ENCODE data around the gene VPS18. TPM values are rescaled to one million over a fixed set of nuclear protein-coding genes. Genes with fewer than 3 reads are reported as not detected.

VPS18 gene
- total RNA-seq, 1 donor from 2014 or later, result 32.0 TPM

DNA sequence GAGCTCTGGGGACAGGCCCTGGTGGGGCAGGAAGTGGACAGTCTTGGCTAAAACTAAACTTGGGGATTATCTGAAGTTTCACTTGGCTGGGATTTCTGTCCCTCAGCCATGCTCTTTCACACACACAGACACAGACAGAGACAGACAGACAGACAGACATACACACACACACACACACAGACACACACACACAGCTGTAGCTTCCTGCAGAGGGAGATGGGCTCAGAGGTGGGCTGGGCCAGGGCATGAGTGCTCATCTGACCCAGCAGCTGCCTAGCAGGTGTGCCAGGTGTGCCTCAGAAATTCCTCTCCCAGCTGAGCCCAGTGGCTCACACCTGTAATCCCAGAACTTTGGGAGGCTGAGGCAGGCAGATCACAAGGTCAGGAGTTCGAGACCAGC lies 23.5 kb upstream of the VPS18 start:
- no peak for DNase-seq (ENCODE audit: low spot score)

DNA sequence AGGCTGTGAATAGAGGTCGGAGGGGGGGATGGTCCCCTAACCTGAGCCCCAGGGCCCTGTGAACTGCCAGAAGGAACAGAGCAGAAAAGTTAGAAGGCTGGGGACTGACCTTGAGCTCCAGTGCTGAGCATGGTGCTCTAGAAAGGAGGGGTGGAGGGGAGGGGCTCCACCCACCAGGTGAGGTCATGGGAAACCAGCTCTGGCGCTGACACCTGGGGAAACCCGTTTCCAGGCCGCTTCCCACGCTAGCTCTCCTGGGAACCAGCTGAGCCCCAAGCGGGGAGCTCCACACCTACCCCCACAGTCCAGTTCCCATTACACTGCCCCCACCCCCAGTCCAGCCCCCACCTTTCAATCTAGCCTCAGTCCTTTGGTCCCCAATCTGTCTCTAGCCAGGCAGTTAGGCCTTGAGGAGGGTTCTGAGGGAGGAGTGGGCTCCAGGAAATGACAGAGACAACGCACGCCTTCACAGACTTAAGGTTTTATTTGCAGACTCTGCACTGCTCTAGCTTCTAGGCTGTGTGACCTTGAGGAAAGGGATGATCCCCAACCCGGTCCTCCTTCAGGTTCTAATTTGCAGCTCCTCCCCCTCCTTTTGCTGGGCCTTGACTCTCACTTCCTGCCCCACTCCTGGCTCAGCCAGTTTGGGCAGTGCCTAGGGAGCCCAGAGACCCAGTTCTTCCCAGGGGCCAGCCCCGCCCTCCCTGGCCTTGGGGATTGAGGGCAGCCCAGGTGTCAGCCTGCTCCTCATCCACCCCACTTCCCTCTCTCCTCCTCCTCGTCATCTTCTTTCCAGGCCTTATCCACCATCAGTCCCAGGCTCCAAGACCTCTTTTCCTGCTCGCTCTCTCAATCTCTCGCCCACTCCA lies 22.3 kb upstream of the VPS18 start:
- peak; percentile 34 for DNase-seq (ENCODE audit: low spot score)

DNA sequence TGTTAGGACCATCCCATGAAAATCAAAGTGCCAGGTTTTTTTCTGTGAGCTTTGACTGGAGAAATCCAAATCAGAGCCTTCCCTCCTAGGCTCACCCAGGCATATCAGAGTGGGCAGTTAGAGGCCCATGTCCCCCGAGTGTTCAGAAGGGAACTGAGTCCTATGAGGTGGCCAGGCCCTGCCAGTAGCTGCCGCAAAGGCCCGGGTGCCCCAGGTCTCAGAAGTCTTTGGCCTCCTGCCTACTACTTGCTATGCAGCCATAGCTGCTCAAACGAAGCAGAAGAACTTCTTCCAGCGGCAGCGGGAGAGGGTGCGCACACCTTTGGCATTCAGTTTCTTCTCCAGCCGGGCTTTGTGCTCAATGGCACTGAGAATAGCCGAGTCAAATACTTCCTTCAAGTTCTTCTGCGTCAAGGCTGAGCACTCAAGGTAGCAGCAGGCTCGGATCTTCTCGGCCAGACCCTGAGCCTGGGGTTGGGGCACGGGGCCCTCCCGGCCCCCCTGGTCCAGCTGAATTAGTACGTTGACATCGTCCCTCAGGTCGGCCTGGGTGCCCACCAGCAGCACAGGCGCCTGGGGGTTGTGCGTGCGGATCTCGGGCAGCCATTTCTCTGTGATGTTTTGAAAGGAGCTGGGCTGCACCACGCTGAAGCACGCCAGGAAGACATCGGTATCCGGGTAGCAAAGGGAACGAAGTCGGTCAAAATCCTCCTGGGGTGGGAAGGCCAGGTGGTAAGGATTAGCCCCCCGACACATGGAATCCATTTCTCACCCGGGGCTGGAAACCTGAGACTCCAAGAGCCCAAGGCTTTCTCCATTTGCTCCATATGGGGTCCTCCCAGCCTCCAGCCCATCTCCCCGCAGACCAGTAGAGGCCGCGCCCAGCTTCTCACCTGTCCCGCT lies 21.2 kb upstream of the VPS18 start:
- DNase-seq (ENCODE audit: low spot score), result no peak

DNA sequence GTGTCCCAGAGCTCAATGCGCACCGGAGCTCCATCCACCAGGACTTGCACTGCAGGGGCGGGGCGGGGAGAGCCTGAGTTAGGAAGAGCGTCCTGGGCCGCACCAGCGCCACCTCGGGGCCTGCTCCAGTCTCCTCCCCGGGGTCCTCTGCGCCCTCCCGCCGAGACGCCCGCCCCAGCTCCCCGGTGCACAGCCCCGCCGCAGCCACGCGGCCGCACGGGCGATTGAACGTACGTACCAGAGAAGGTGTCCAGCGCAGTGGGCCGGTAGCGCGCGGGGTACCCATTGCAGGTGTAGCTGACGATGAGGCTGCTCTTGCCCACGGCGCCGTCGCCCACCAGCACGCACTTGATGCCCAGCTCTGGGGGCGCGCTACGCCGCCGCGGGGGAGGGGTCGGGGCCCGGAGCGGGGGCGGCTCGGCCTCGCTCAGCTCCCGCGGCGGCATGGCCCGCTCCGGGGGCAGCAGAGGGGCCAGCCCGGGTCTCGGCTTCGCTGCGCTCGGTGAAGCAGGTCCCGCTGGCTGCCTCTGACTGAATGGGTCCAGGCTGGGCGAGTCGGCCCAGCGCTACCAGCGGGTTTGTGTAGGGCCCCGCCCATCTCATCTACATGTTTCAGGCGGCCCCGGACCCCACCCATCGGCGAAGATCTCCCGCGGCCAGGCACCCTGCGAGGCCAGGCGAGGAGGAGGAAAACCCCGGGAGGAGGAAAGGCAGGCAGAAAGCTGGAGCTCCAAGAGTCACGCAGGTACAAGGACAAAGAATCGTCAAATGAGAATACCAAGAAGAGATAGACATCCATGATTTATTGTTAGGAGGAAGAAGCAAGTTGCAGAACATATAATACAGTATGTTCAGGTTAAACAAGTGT lies 20.3 kb upstream of the VPS18 start, which contains the start of gene RHOV:
TSS of gene RHOV (minus strand) at position 541 of the 868 bp plus-strand sequence. CDS start at position 446, 95 bp downstream.
- peak; percentile 46 for DNase-seq (ENCODE audit: low spot score)

DNA sequence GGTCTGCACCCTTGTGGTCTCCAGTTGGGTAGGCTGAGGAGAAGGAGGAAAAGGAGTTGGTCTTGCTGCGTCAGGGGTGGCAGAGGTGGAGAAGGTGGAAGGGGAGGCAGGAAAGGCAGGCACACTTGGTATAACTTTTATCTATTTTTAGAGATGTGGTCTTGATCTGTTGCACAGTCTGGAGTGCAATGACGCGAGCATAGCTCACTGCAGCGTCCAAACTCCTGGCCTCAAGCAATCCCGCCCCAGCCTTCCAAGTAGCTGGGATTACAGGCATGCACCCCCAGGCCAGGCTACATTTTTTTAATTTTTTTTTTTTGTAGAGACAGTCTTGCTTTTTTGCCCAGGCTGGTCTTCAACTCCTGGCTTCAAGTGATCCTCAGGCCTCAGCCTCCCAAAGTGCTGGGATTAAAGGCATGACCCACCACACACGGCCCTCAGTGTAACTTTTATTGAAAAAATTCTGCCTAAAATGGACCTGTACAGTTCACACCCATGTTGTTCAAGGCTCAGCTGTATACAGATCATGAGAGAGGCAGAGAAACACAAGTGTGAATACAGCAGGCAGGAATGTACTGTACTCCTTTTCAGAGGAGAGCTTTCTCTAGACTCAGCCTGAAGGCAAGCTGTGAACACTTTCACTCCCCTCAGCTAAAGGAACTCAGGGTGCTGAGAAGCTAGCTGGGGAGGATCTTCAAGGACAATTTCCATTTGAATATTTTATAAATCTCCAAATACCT lies 18.1 kb upstream of the VPS18 start:
- no peak for DNase-seq (ENCODE audit: low spot score)

DNA sequence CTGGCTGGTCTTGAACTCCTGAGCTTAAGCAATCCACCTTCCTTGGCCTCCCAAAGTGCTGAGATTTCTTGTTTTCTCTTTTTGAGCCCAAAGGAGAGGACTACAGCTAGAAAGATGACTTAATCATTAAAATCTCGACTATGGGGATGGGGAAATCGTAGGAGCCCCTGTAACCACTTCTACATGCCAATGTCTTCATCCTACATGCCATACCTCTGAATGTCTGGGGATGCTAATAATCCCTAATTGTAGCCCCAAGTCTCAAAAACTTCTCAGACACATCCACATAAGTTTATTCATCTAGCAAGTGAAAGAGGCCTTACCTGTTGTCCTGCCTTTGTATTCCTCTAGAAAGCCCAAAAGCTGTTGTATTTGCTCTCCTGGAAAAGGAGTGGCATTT lies 16.6 kb upstream of the VPS18 start:
- no peak for DNase-seq (ENCODE audit: low spot score)

DNA sequence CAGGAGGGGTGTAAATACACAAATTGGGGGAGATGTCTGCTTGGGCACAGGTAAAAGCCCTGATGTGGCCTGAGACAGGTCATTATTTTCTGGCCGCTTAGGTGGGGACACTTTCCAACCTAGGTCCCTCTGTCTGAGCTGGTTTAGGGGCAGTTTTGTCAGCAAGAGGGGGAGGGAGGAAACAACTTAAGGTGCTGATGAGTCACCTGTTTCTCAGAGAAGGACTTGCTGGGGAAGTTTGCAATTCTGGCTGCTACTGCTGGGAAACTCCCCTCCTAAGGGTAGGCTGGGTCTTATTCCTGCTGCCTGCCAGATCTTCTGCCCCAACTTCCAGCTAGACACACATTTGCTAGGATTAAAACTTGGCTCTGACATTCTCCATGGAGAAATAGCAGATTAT lies 15.5 kb upstream of the VPS18 start:
- DNase-seq (ENCODE audit: low spot score), result peak; percentile 38

DNA sequence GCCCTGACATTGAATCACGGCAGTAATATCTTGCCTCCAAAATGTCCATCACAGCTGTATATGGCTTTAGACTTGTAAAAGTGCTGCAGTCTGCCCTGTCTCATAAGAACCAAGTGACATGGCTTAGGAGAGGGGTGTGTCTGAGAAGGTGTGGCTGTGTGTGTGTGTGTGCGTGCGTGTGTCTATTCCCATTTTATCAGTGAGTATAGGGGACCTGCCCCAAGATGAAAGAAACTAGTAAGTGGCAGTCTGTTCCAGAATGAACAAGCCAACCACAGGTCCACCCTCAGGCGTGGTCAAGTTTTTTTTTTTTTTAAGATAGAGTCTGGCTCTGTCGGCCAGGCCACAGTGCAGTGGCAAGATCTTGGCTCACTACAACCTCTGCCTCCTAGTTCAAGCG lies 14.6 kb upstream of the VPS18 start:
- no peak for DNase-seq (ENCODE audit: low spot score)

DNA sequence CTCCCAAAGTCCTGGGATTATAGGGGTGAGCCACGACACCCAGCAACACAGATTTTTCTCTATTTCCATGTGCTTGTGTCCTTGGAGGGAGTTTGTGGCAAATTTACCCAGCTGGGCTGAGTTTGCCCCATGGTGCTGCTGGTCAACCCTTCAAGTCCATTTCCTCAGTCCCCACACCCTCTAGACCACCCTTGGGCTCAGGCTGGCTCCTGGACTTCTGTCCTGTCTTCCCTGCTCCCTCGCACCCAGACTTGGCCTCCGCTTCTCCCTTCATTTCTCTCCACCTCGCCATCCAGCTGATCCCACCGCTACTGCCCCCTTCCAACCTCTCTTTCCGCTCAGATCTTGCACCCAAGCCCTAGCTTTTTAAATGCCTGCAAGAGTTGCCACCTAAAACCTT lies 12.9 kb upstream of the VPS18 start:
- DNase-seq (ENCODE audit: low spot score), result no peak

DNA sequence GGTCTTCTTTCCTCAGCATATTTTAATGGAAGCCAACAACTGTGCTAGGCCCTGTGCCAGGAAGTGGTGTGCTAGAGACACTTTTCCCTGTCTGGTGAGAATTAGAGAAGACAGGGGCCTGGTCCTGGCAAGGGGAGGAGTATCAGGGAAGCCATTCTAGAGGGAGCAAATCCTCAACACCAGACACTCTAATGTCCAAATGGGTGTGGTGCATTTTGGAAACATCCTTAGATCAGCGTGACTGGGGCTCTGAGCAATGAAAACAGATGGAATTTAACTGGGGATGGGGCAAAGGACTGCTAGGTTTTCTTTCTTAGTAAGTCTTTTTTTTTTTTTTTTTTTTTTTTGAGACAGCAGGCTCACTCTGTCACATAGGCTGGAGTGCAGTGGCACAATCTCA lies 7.7 kb upstream of the VPS18 start:
- DNase-seq (ENCODE audit: low spot score), result no peak

DNA sequence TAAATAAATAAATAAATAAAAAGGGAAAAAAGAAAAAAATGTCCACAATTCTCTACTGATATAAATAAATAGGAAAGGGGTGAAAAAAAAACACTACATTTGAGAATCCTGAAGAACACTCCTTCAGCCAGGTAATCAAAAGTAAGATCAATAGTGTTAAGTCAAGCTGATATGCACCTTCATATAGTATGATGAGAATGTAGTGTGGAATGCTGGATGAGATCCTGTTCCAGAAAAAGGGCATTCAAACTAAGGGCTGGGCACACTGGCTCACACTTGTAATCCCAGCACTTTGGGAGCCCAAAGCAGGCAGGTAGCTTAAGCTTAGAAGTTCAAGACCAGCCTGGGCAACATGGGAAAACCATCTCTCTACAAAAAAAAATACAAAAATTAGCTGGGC lies 5.1 kb upstream of the VPS18 start:
- no peak for DNase-seq (ENCODE audit: low spot score)

DNA sequence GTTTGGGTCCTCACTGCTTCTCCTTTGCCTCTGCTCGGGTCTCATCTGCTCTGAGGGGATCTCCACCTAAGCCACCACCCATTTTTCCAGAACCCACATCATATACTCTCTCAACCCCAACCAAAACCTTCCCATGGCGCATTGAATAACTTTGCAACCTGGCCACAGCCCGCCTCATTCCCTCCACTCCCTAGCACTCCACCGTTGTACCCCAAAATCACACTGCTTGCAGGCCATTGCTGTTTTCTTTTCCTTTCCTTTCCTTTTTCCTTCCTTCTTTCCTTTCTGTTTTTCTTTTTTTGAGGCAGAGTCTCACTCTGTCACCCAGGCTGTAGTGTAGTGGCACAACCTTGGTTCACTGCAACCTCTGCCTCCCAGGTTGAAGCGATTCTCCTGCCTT lies 3.1 kb upstream of the VPS18 start:
- no peak for DNase-seq (ENCODE audit: low spot score)

DNA sequence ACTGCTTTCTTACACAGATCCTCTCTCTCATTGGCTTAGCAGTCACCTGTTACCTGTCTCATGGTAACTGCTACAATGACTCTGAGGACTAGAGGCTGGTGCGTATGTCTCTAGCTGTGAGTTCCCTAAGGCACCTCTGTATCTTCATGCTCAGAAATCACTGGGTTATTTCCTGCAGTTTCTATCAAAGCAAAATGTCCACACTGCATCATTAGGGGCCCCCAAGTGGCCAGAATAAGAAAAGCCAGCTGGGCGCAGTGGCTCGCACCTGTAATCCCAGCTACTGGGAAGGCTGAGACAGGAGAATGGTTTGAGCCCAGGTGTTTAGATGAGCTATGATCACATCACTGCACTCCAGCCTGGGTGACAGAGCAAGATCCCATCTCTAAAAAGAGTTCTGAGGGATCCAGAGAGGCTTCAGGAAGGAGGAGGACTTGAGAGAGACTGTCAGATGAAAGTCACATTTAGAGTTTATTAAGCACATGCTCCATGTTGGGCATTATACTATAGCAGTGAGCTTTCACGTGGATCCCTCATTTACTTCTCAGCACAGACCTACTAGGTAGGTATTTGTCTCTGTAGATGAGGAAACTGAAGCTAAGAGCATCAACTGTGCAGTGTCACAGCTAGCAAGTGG lies 2.3 kb upstream of the VPS18 start:
- peak; percentile 63 for DNase-seq (ENCODE audit: low spot score)

DNA sequence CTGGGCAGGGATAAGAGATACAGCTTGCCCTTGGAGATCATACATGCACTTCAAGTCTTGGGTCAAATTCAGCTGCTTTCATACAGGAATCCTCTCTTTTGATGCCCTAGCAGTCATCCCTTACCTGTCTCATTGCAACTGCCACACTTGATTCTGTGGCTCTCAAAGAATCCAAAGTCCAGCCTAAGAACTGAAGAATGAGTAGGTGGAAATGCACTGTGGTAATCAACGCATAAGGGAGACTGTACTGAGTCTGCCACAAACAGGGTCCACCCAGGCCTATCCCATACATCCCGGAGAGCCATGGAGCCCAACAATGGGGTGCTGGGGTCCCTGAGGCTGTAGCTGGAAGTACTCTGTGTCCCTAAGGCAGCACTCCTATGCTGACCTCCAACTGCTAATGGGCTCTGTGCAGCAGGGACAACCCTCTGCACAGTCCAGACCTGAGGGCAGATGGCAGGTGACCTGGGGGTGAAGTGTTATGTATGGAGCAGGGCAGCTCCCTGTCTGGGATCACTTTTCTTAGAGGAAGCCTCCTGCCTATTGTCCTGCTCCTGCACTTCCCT lies 1.7 kb upstream of the VPS18 start:
- DNase-seq (ENCODE audit: low spot score), result no peak

DNA sequence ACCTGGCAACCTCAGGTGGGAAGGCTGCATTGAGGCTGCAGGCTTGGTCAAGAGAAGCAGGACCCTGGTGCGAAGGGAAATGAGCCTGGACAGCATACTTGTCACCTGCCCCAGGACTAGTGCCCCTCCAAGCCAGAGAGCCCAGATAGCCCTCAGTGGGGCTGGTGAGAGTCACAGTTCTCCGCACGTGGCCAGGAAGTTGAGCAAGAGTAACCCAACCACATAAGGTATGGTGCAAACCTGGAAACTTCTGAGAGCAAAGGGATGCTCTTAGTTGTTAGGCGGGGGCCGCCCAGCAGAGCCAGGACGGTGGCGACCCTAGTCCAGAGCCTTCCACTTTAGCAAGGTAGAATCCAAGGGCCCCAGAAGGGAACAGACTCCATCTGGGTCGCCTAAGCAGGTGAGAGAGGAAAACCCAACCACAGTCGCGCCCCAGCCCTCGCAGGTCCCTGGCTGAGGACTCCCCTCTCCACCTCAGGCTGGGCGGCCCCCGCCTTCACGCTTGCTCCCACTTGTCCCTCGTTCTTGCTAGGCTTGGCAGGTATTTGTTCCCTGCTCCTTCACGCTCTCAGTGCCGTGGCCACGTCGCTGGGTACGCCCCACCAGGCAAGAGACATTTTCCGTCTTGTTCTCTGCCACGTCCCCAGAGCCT lies 1.1 kb upstream of the VPS18 start:
- DNase-seq (ENCODE audit: low spot score), result no peak

DNA sequence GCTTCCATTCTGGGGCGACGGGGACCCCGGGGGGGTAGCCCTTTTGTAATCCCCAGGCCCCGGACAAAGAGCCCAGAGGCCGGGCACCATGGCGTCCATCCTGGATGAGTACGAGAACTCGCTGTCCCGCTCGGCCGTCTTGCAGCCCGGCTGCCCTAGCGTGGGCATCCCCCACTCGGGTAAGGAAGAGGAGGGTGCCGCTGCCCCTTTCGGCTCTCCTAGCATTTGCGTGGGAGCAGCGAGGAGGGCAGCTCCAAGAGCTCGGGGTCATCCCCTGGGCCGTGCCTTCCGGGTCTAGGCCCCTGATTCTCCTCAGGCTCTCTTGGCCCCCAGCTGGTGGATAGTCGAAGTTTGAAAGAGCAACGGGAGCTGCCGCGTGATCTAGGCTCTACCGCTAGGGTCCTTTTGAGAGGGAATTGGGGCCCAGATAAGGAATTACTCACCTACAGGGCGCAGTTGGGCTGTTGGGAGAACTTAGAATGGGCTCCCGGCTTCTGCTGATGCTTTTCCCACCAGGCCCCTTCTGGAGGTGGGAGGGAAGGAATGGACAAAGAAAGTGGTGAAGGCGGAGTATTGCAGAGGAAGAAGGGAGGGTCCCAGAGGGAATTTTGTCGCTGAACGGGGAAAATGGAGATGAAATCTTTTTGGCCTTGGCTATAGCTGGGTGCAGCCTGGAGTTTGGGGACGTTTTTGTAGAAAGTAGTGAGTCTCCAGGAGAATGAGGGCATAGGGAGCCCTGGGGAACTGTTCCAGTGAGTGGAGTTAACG lies 615 bp downstream of the VPS18 start:
- DNase-seq (ENCODE audit: low spot score), result peak; percentile 67

DNA sequence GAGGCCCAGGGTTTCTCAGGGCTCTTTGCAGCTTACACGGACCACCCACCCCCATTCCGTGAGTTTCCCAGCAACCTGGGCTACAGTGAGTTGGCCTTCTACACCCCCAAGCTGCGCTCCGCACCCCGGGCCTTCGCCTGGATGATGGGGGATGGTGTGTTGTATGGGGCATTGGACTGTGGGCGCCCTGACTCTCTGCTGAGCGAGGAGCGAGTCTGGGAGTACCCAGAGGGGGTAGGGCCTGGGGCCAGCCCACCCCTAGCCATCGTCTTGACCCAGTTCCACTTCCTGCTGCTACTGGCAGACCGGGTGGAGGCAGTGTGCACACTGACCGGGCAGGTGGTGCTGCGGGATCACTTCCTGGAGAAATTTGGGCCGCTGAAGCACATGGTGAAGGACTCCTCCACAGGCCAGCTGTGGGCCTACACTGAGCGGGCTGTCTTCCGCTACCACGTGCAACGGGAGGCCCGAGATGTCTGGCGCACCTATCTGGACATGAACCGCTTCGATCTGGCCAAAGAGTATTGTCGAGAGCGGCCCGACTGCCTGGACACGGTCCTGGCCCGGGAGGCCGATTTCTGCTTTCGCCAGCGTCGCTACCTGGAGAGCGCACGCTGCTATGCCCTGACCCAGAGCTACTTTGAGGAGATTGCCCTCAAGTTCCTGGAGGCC lies 5.4 kb downstream of the VPS18 start:
- DNase-seq (ENCODE audit: low spot score), result no peak

Data from umbilical cord (tissue), 2 donors.